Esophagus muscularis mucosa (tissue), 3 donors: ENCODE data around the gene HTR2B.
"Not testable (repeated sequence)": the region's sequence is repeated elsewhere in the genome, so short reads cannot be mapped to it uniquely, and the experiment has no call there.

Experiments used
- CTCF ChIP-seq, 3 experiments: fragments of 200-600 bp in 2 of 3; fragments of 450-650 bp in 1 of 3; sonication (generic) in 2 of 3; IDR thresholded peaks; one replicate each; pipeline ENCODE4 v1.5.1; 2017 to 2019; ENCODE audit warnings: antibody characterized with exemption in 3 of 3, mild to moderate bottlenecking in 2 of 3, moderate library complexity in 1 of 3
- EP300 ChIP-seq: sonication (generic); formaldehyde crosslinking; IDR thresholded peaks from one replicate; pipeline ENCODE4 v1.6.1; 2017; ENCODE audit warnings: antibody characterized with exemption

DNA sequence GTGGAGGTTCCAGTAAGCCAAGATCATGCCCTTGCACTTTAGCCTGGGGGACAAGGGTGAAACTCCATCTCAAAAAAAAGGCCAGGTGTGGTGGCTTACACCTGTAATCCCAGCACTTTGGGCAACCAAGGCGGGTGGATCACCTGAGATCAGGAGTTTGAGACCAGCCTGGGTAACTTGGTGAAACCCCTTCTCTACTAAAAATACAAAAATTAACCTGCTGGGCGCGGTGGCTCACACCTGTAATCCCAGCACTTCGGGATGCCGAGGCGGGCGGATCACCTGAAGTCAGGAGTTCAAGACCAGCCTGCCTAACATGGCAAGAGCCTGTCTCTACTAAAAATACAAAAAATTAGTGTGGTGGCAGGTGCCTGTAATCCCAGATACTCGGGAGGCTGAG, 16.0 kb upstream of the HTR2B start:
- TF ChIP-seq CTCF (IDR thresholded peaks at IDR 0.05); EP300: not testable (repeated sequence)
